H1 (cell line): Measurements from ENCODE around the gene PRR7. TPM values are rescaled to one million over a fixed set of nuclear protein-coding genes. Genes with fewer than 3 reads are reported as not detected.
A peak's percentile ranks its signal among the peaks of the same experiment; 100 is the strongest.

Experiments used
- CTCF ChIA-PET: fragments of 300-600 bp; sonication (Branson Sonifier 250); formaldehyde crosslinking; loops from one replicate; lab custom pipeline; 2021; ENCODE audit not compliant: partially characterized antibody; lab: Charles Lee
- POLR2A ChIA-PET: fragments of 300-600 bp; sonication (Branson Sonifier 250); formaldehyde crosslinking; loops from one replicate; lab custom pipeline; 2021; ENCODE audit warnings: inconsistent platforms; ENCODE audit not compliant: partially characterized antibody; lab: Charles Lee
- DNase-seq, 2 experiments: peaks; one replicate each; pipeline versions ENCODE4 v3.0.0 to v3.0.0-alpha.2; 2010 to 2022; ENCODE audit warnings: low spot score in 2 of 2, low read depth in 1 of 2, mixed read lengths in 1 of 2
- FAIRE-seq: peaks from 2 replicates; lab custom pipeline; 2011; peaks lifted over from hg19 to GRCh38; lab: Jason Lieb, UNC
- H2AFZ ChIP-seq: 2 replicates; pipeline ENCODE4 v1.8.1; 2012; ENCODE audit warnings: low read length, inconsistent platforms
- H2AK5ac ChIP-seq: 2 replicates; pipeline ENCODE4 v1.6.1; 2013; ENCODE audit warnings: low read depth, low read length
- H2BK120ac ChIP-seq: replicated peaks from 2 replicates; pipeline ENCODE3; 2013; ENCODE audit warnings: low read depth, low read length, inconsistent platforms
- H2BK12ac ChIP-seq: 2 replicates; pipeline ENCODE4 v1.6.1; 2013; ENCODE audit warnings: low read depth, low read length
- H2BK15ac ChIP-seq: 2 replicates; pipeline ENCODE4 v1.6.1; 2013; ENCODE audit warnings: low read length
- H2BK20ac ChIP-seq: 2 replicates; pipeline ENCODE4 v1.6.1; 2013; ENCODE audit warnings: low read length
- H2BK5ac ChIP-seq: 2 replicates; pipeline ENCODE4 v1.6.1; 2013; ENCODE audit warnings: low read depth, low read length
- H3K14ac ChIP-seq: 2 replicates; pipeline ENCODE4 v1.6.1; 2013; ENCODE audit warnings: inconsistent platforms; ENCODE audit not compliant: insufficient read length
- H3K18ac ChIP-seq: 2 replicates; pipeline ENCODE4 v1.6.1; 2013; ENCODE audit warnings: low read length; ENCODE audit errors: extremely low read depth
- H3K23ac ChIP-seq: 2 replicates; pipeline ENCODE4 v1.6.1; 2013; ENCODE audit warnings: inconsistent platforms; ENCODE audit not compliant: insufficient read length
- H3K23me2 ChIP-seq: 2 replicates; pipeline ENCODE4 v1.6.1; 2013; ENCODE audit warnings: low read depth, low read length
- H3K27ac ChIP-seq: 2 replicates; pipeline ENCODE4 v1.6.1; 2011; ENCODE audit warnings: low read depth, low read length, inconsistent platforms
- H3K27me3 ChIP-seq, 4 experiments: replicated peaks in 1 of 4; 1 replicate in 1 of 4; 2 replicates in 3 of 4; pipeline versions ENCODE4 v1.6.1 to v1.8.1; 2011 to 2013; ENCODE audit warnings: low read length in 3 of 4, mild to moderate bottlenecking in 3 of 4, inconsistent platforms in 2 of 4, mixed read lengths in 2 of 4, moderate library complexity in 1 of 4; ENCODE audit not compliant: control insufficient read depth in 3 of 4, insufficient read depth in 3 of 4; ENCODE audit errors: extremely low read depth in 1 of 4
- H3K36me3 ChIP-seq, 4 experiments: 2 replicates each; pipeline versions ENCODE4 v1.6.1 to v1.8.1; 2011 to 2013; ENCODE audit warnings: mild to moderate bottlenecking in 4 of 4, low read length in 3 of 4, moderate library complexity in 2 of 4, control low read depth in 1 of 4, inconsistent platforms in 1 of 4; ENCODE audit not compliant: insufficient read depth in 4 of 4, control insufficient read depth in 2 of 4
- H3K4ac ChIP-seq: replicated peaks from 2 replicates; pipeline ENCODE3; 2013; ENCODE audit warnings: low read length, low read depth, mixed read lengths, inconsistent platforms; ENCODE audit not compliant: insufficient read length
- H3K4me1 ChIP-seq, 4 experiments: replicated peaks in 1 of 4; 1 replicate in 1 of 4; 2 replicates in 3 of 4; pipeline versions ENCODE4 v1.6.1 to v1.8.1; 2011 to 2013; ENCODE audit warnings: low read length in 3 of 4, inconsistent platforms in 2 of 4, mixed read lengths in 1 of 4; ENCODE audit not compliant: insufficient read depth in 4 of 4, control insufficient read depth in 3 of 4
- H3K4me2 ChIP-seq, 2 experiments: 2 replicates each; pipeline versions ENCODE4 v1.6.1 to v1.8.1; 2011 to 2013; ENCODE audit warnings: low read depth in 2 of 2, low read length in 2 of 2, control low read depth in 1 of 2, inconsistent platforms in 1 of 2, mild to moderate bottlenecking in 1 of 2; ENCODE audit not compliant: insufficient read depth in 1 of 2
- H3K4me3 ChIP-seq, 4 experiments: fragments of 200-600, 300-600 bp in 1 of 4; sonication (generic), shearing (Covaris generic), sonication (Bioruptor Twin) in 1 of 4; 2 replicates each; pipeline versions ENCODE4 v1.5.1 to v1.8.1; 2011 to 2016; ENCODE audit warnings: low read length in 4 of 4, low read depth in 3 of 4, control low read depth in 2 of 4, inconsistent platforms in 2 of 4, mild to moderate bottlenecking in 2 of 4, mixed read lengths in 1 of 4, moderate library complexity in 1 of 4; ENCODE audit not compliant: insufficient read depth in 2 of 4; ENCODE audit errors: extremely low read depth in 1 of 4
- H3K56ac ChIP-seq: replicated peaks from 2 replicates; pipeline ENCODE3; 2013; ENCODE audit warnings: low read depth, mild to moderate bottlenecking, mixed read lengths, low read length, inconsistent platforms; ENCODE audit not compliant: insufficient read length
- H3K79me1 ChIP-seq: 2 replicates; pipeline ENCODE4 v1.6.1; 2013; ENCODE audit warnings: low read depth, low read length, control low read depth
- H3K79me2 ChIP-seq, 2 experiments: 2 replicates each; pipeline versions ENCODE4 v1.6.1 to v1.8.1; 2012 to 2013; ENCODE audit warnings: low read length in 2 of 2, mild to moderate bottlenecking in 2 of 2, inconsistent platforms in 1 of 2; ENCODE audit not compliant: insufficient read depth in 2 of 2, control insufficient read depth in 1 of 2
- H3K9ac ChIP-seq, 4 experiments: replicated peaks in 1 of 4; 1 replicate in 1 of 4; 2 replicates in 3 of 4; pipeline versions ENCODE4 v1.6.1 to v1.8.1; 2011 to 2013; ENCODE audit warnings: low read depth in 3 of 4, low read length in 3 of 4, control low read depth in 2 of 4, mild to moderate bottlenecking in 2 of 4, moderate library complexity in 2 of 4, inconsistent platforms in 1 of 4; ENCODE audit errors: extremely low read depth in 1 of 4
- H3K9me3 ChIP-seq, 2 experiments: 2 replicates each; pipeline versions ENCODE4 v1.6.1 to v1.8.1; 2012 to 2013; ENCODE audit warnings: mild to moderate bottlenecking in 2 of 2, moderate library complexity in 2 of 2, control low read depth in 1 of 2, inconsistent platforms in 1 of 2, low read depth in 1 of 2, low read length in 1 of 2, mixed read lengths in 1 of 2; ENCODE audit not compliant: insufficient read depth in 2 of 2
- H4K20me1 ChIP-seq, 2 experiments: replicated peaks in 1 of 2; 2 replicates each; pipeline versions ENCODE3 to v1.8.1; 2011 to 2013; ENCODE audit warnings: inconsistent platforms in 2 of 2, low read length in 2 of 2, mild to moderate bottlenecking in 1 of 2; ENCODE audit not compliant: insufficient read depth in 2 of 2, control insufficient read depth in 1 of 2
- H4K5ac ChIP-seq: 2 replicates; pipeline ENCODE4 v1.6.1; 2013; ENCODE audit warnings: low read length, low read depth, mixed read lengths, inconsistent platforms; ENCODE audit not compliant: insufficient read length
- H4K8ac ChIP-seq: 2 replicates; pipeline ENCODE4 v1.8.0; 2013; ENCODE audit warnings: mild to moderate bottlenecking, moderate library complexity, low read length, inconsistent platforms; ENCODE audit not compliant: insufficient read depth; ENCODE audit errors: extremely low read depth
- H4K91ac ChIP-seq: replicated peaks from 2 replicates; pipeline ENCODE3; 2013; ENCODE audit warnings: low read length, mixed read lengths, inconsistent platforms; ENCODE audit not compliant: insufficient read length
- CREB1 ChIP-seq: IDR thresholded peaks from 2 replicates; pipeline ENCODE4 v1.6.1; 2012; ENCODE audit warnings: inconsistent platforms
- JUND ChIP-seq: IDR thresholded peaks from 2 replicates; pipeline ENCODE4 v1.6.1; 2011; ENCODE audit warnings: mild to moderate bottlenecking, improper control_type of control experiment, low read length
- POLR2AphosphoS5 ChIP-seq: IDR thresholded peaks from 2 replicates; pipeline ENCODE4 v1.6.1; 2011; ENCODE audit warnings: low read depth, low read length
- TAF7 ChIP-seq: optimal IDR thresholded peaks from 2 replicates; pipeline ENCODE3; 2011; ENCODE audit warnings: low read depth, mild to moderate bottlenecking, inconsistent platforms, low read length, moderate library complexity, borderline replicate concordance
- WGBS, 2 experiments: shearing (Covaris generic) in 1 of 2; methylation state at CpG; one replicate each; pipeline versions ENCODE4 v1.1.6 to v1.1.7; 2013 to 2015; ENCODE audit warnings: low lambda C conversion rate in 2 of 2, mixed read lengths in 2 of 2, inconsistent platforms in 1 of 2, low coverage in 1 of 2, missing lambda C conversion rate in 1 of 2; ENCODE audit not compliant: insufficient replicate concordance in 2 of 2, insufficient coverage in 1 of 2, insufficient read length in 1 of 2; ENCODE audit errors: extremely low coverage in 1 of 2, missing lambda C conversion rate in 1 of 2; 5-methylcytosine and 5-hydroxymethylcytosine counted together
- polyA plus RNA-seq, 7 experiments: library from polyadenylated mRNA; depleted of rRNA in 3 of 7; stranded (reverse) in 5 of 7; unstranded in 2 of 7; fragments of >200 nt in 5 of 7; fragments of 200-250 nt in 2 of 7; gene quantifications; 1 replicate in 5 of 7; 2 replicates in 1 of 7; 4 replicates in 1 of 7; pipeline versions ENCODE4 v1.2.1 to v1.2.3, GENCODE V29; 2011 to 2013; ENCODE audit warnings: missing spikeins in 2 of 7, mixed read lengths in 2 of 7
- total RNA-seq: library from RNA; stranded (reverse); fragmentation: NEBNext Ultra II Directional; extraction: Animal tissue kit (Norgen Biotek cat#: 25700); gene quantifications from 2 replicates; pipeline ENCODE4 v1.2.1, GENCODE V29; 2021
- TF ChIP-seq, protein P1 (sequence below): IDR thresholded peaks from 2 replicates; pipeline ENCODE4 v1.6.1; 2012; ENCODE audit warnings: low read length, inconsistent platforms

PRR7 gene
- total and polyA plus RNA-seq, 2 of the 8 experiments (the other 6 are each of a cell fraction or from before 2014, with no cell fraction given), result 8.0 to 11.8 TPM

DNA sequence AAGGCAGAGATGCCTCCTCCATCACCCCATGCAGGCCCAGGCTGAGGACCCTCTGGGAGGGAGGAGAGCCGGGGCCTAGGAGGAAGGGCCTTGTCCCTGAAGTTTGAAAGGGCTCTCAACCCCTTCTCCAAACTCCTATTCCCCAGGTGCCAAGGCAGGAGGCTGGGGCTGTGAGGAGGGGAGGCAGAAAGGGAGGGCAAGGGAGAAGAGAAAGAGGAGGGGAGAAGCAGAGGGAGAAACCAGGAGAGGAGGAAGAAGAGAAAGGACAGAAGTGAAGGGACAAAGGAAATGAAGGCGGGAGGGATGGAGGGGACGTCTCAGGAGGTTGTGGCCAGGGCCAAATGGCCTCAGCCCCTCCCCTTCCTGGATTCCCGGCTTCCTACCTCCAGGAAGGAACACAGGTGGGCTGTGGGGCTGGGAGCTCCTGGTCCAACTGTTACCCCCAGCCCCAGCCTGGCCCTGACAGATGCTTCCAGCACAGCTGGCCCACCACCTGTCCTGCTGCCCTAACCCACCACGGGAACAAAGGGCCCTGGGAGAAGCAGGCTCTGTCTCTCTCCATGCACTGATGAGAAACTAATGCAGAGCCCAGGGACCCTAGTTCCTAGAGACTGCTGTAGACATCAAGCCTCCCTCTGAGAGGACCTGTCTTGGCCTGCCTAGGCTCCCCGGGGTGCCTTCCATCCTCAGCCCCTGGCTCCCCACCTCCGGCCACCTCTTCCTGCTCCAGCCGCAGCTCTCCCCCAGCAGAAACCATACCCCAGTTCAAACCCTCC, 23.3 kb downstream of the PRR7 start:
- no peak overlapping the region for H2BK12ac ChIP-seq
- no peak overlapping the region; the same call in none of the 2 replicates for H3K18ac ChIP-seq
- peak overlapping the region; percentile 45 to 78 for H3K4me2 ChIP-seq
- H2AFZ ChIP-seq, result no peak overlapping the region
- peaks cover 24% of the 10 kb centered on the region for H3K79me1 ChIP-seq
- H2BK15ac ChIP-seq, result no peak overlapping the region
- H3K4me1 ChIP-seq, result peaks cover 11 to 37% (median 35%) of the 10 kb centered on the region in 4 experiments
- H4K20me1 ChIP-seq, result peaks cover 32 to 43% of the 10 kb centered on the region in 2 experiments
- peak overlapping the region; percentile 68; the same call in 1 of the 2 replicates for H3K27ac ChIP-seq
- peaks cover 33 to 61% (median 44%) of the 10 kb centered on the region in 4 experiments for H3K36me3 ChIP-seq
- H4K8ac ChIP-seq, result peak overlapping the region; percentile 76; the same call in 1 of the 2 replicates
- H3K23ac ChIP-seq, result no peak overlapping the region
- ChIA-PET CTCF (interaction anchor here (1.0 to 7.9 kb wide), 11 partner anchors 8 to 160 kb away, joined by 3 to 64 read pairs (median 3); no protein-coding TSS in a partner anchor), POLR2A (interaction anchor here (0.9 to 67.5 kb wide), 5 partner anchors 1 to 710 kb away, joined by 3 to 3349 read pairs (median 6); partner anchors contain the start of genes DBN1, DOK3, GRK6 and PDLIM7)
- peak overlapping the region; percentile 36 for H3K4ac ChIP-seq
- TF ChIP-seq JUND, result no peak
- TF ChIP-seq POLR2AphosphoS5, result peak; percentile 62; the same call in 1 of the 2 replicates
- TF ChIP-seq CREB1, result no peak
- TF ChIP-seq, protein P1, sequence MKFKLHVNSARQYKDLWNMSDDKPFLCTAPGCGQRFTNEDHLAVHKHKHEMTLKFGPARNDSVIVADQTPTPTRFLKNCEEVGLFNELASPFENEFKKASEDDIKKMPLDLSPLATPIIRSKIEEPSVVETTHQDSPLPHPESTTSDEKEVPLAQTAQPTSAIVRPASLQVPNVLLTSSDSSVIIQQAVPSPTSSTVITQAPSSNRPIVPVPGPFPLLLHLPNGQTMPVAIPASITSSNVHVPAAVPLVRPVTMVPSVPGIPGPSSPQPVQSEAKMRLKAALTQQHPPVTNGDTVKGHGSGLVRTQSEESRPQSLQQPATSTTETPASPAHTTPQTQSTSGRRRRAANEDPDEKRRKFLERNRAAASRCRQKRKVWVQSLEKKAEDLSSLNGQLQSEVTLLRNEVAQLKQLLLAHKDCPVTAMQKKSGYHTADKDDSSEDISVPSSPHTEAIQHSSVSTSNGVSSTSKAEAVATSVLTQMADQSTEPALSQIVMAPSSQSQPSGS, result 0 out of 2 replicates have a peak, but pooled peaks have one; percentile 1
- no peak for TF ChIP-seq TAF7
- peaks cover 0 to 4% of the 10 kb centered on the region in 2 experiments; a peak in 2 of 4 replicates for H3K9me3 ChIP-seq
- H4K91ac ChIP-seq, result no peak overlapping the region
- H3K9ac ChIP-seq, result 0 out of 7 replicates have a peak overlapping the region, but pooled peaks of 1 of the 4 experiments have one; percentile 15
- FAIRE-seq, result no peak
- no peak overlapping the region for H3K56ac ChIP-seq
- no peaks in the 10 kb centered on the region for H3K27me3 ChIP-seq
- H3K4me3 ChIP-seq, result peak overlapping the region in 1 of 4 experiments; percentile 14; a peak in 1 of 8 replicates
- peak overlapping the region; percentile 57; the same call in 1 of the 2 replicates for H2AK5ac ChIP-seq
- H3K14ac ChIP-seq, result no peak overlapping the region
- WGBS, 2 experiments, result 87% methylated on average over 7 of the region's 8 CpGs; no CpG with 5 or more reads in 1 of the 2 experiments
- peaks cover 3% of the 10 kb centered on the region for H3K23me2 ChIP-seq
- no peak overlapping the region for H2BK20ac ChIP-seq
- H2BK120ac ChIP-seq, result no peak overlapping the region
- DNase-seq, result no peak
- peak overlapping the region; percentile 81 for H2BK5ac ChIP-seq
- no peak overlapping the region for H4K5ac ChIP-seq
- H3K79me2 ChIP-seq, result peaks cover 14 to 50% of the 10 kb centered on the region in 2 experiments
